ENCODE results near the gene AFAP1.

DNA sequence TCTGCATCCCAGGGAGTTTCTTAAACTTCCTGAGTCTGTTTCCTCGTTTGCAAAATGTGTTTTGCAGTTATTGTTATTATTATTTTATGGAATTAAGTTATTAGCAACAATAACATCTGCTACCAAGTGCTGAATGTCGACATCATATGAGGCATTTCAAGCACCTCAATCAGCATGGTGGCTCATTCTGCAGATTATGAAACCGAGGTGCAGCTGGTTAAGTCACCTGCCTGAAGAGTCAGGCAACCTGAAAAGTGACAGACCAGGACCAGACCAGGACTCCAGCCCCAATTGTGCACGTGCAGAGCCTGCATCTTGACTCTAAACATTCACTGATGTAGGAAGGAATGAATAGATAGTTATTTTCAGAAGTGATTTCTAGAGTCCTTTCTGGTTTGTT is 99.8 kb downstream of the AFAP1 start:
- TF ChIP-seq MAX (IDR thresholded peaks at IDR 0.05) = no peak
- no peak for TF ChIP-seq TAF1 (IDR thresholded peaks at IDR 0.05; ENCODE audit: low read depth)
- TF ChIP-seq YY1 (IDR thresholded peaks at IDR 0.05; ENCODE audit: low read depth) = no peak
- no peak for TF ChIP-seq CREB1 (IDR thresholded peaks at IDR 0.05; ENCODE audit: low read depth)
- no peak for TF ChIP-seq CEBPB (IDR thresholded peaks at IDR 0.05)
- TF ChIP-seq, protein P1, sequence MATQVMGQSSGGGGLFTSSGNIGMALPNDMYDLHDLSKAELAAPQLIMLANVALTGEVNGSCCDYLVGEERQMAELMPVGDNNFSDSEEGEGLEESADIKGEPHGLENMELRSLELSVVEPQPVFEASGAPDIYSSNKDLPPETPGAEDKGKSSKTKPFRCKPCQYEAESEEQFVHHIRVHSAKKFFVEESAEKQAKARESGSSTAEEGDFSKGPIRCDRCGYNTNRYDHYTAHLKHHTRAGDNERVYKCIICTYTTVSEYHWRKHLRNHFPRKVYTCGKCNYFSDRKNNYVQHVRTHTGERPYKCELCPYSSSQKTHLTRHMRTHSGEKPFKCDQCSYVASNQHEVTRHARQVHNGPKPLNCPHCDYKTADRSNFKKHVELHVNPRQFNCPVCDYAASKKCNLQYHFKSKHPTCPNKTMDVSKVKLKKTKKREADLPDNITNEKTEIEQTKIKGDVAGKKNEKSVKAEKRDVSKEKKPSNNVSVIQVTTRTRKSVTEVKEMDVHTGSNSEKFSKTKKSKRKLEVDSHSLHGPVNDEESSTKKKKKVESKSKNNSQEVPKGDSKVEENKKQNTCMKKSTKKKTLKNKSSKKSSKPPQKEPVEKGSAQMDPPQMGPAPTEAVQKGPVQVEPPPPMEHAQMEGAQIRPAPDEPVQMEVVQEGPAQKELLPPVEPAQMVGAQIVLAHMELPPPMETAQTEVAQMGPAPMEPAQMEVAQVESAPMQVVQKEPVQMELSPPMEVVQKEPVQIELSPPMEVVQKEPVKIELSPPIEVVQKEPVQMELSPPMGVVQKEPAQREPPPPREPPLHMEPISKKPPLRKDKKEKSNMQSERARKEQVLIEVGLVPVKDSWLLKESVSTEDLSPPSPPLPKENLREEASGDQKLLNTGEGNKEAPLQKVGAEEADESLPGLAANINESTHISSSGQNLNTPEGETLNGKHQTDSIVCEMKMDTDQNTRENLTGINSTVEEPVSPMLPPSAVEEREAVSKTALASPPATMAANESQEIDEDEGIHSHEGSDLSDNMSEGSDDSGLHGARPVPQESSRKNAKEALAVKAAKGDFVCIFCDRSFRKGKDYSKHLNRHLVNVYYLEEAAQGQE (IDR thresholded peaks at IDR 0.05; ENCODE audit: low read depth) = no peak
- TF ChIP-seq EP300 (IDR thresholded peaks at IDR 0.05; ENCODE audit: borderline replicate concordance) = no peak
- no peak for TF ChIP-seq ZBTB7A (IDR thresholded peaks at IDR 0.05; ENCODE audit: low read depth)
- TF ChIP-seq TCF12 (IDR thresholded peaks at IDR 0.05; ENCODE audit: low read depth) = no peak
- TF ChIP-seq USF1 (IDR thresholded peaks at IDR 0.05) = no peak
- no peak for TF ChIP-seq NFIC (IDR thresholded peaks at IDR 0.05)
- no peak for TF ChIP-seq RAD21 (IDR thresholded peaks at IDR 0.05; ENCODE audit: low read depth)
- TF ChIP-seq EGR1 (IDR thresholded peaks at IDR 0.05) = no peak
